Esophagus muscularis mucosa (tissue), 4 donors: Measurements from ENCODE around the gene LRRC4B. TPM values are rescaled to one million over a fixed set of nuclear protein-coding genes. Genes with fewer than 3 reads are reported as not detected.

Source experiments
- DNase-seq: peaks from one replicate; pipeline ENCODE4 v3.0.0-alpha.2; 2017; ENCODE audit errors: extremely low spot score
- H3K27ac ChIP-seq, 4 donors: fragments of 200-600 bp; sonication (generic); replicated peaks in 1 of 4; 1 replicate in 3 of 4; 2 replicates in 1 of 4; pipeline ENCODE4 v1.5.1; 2016 to 2019; ENCODE audit warnings: mild to moderate bottlenecking in 1 of 4
- H3K27me3 ChIP-seq, 4 donors: fragments of 200-600 bp; sonication (generic); one replicate each; pipeline versions ENCODE4 v1.5.1 to v1.6.0; 2016 to 2019
- H3K36me3 ChIP-seq, 4 donors: fragments of 200-600 bp; sonication (generic); one replicate each; pipeline ENCODE4 v1.5.1; 2016 to 2019
- H3K4me1 ChIP-seq, 4 donors: fragments of 200-600 bp; sonication (generic); one replicate each; pipeline ENCODE4 v1.5.1; 2016 to 2019
- H3K4me3 ChIP-seq, 4 donors: fragments of 200-600 bp; sonication (generic); 1 replicate in 2 of 4; 2 replicates in 2 of 4; pipeline ENCODE4 v1.5.1; 2016 to 2019; ENCODE audit warnings: mild to moderate bottlenecking in 4 of 4, moderate library complexity in 1 of 4
- H3K9me3 ChIP-seq, 4 donors: fragments of 200-600 bp; sonication (generic); 1 replicate in 3 of 4; 2 replicates in 1 of 4; pipeline ENCODE4 v1.5.1; 2016 to 2019
- CTCF ChIP-seq, 3 experiments: fragments of 200-600 bp in 2 of 3; fragments of 450-650 bp in 1 of 3; sonication (generic) in 2 of 3; IDR thresholded peaks; one replicate each; pipeline ENCODE4 v1.5.1; 2017 to 2019; ENCODE audit warnings: antibody characterized with exemption in 3 of 3, mild to moderate bottlenecking in 2 of 3, moderate library complexity in 1 of 3
- EP300 ChIP-seq: sonication (generic); formaldehyde crosslinking; IDR thresholded peaks from one replicate; pipeline ENCODE4 v1.6.1; 2017; ENCODE audit warnings: antibody characterized with exemption
- POLR2A ChIP-seq: fragments of 450-650 bp; IDR thresholded peaks from one replicate; pipeline ENCODE4 v1.6.1; 2017; ENCODE audit warnings: antibody characterized with exemption, moderate library complexity, mild to moderate bottlenecking, low read depth
- POLR2AphosphoS5 ChIP-seq, 2 donors: sonication (generic); formaldehyde crosslinking; IDR thresholded peaks; one replicate each; pipeline ENCODE4 v1.6.1; 2017; ENCODE audit warnings: antibody characterized with exemption in 2 of 2
- WGBS: methylation state at CpG from one replicate; pipeline ENCODE4 v1.1.5; 2018; 5-methylcytosine and 5-hydroxymethylcytosine counted together
- intact Hi-C: fragments of 100-400 bp; cut with DNase I; formaldehyde crosslinking; loops from one replicate; pipeline ENCODE4 v1.15.1; 2023
- total RNA-seq, 4 donors: library from RNA; depleted of rRNA; stranded (reverse); fragments of >200 nt; gene quantifications; one replicate each; pipeline versions ENCODE4 v1.1.0 to v1.2.1, GENCODE V29; 2016

Gene LRRC4B
- total RNA-seq, 4 donors from 2014 or later, result 3.7 to 12.5 (median 6.7) TPM

- H3K4me3 ChIP-seq, result no peak overlapping the region
- peaks cover 17 to 25% (median 22%) of the 10 kb centered on the region in 4 donors for H3K4me1 ChIP-seq
- WGBS, result 58% methylated on average over 9 of the region's 12 CpGs
- no peak overlapping the region for H3K27ac ChIP-seq
- peaks cover 0 to 31% (median 0%) of the 10 kb centered on the region in 4 donors for H3K27me3 ChIP-seq
- no peaks in the 10 kb centered on the region for H3K9me3 ChIP-seq
- peaks cover 0 to 12% (median 0%) of the 10 kb centered on the region in 4 donors for H3K36me3 ChIP-seq
- peak; percentile 79 for DNase-seq
- TF ChIP-seq EP300 (no peak), CTCF (IDR thresholded peaks at IDR 0.05) (no peak), POLR2AphosphoS5 (IDR thresholded peaks at IDR 0.05) (no peak), POLR2A (no peak)
- intact Hi-C loops, result no loop called here
These were observed 55.1 kb downstream of the LRRC4B start for GRCh38 chr19:50512999-50513745.

- Histone ChIP-seq H3K9me3 (no peaks in the 10 kb centered on the region), H3K4me1 (peaks cover 17 to 25% (median 22%) of the 10 kb centered on the region in 4 donors), H3K27ac (peak overlapping the region in 2 of 4 donors; percentile 75 to 81), H3K27me3 (peaks cover 0 to 29% (median 0%) of the 10 kb centered on the region in 4 donors), H3K4me3 (peak overlapping the region in 2 of 4 donors; percentile 65 to 79), H3K36me3 (peaks cover 0 to 6% (median 0%) of the 10 kb centered on the region in 4 donors)
- 89% methylated on average over 25 of the region's 36 CpGs for WGBS
- intact Hi-C loops, result no loop called here
- TF ChIP-seq POLR2AphosphoS5 (IDR thresholded peaks at IDR 0.05) (no peak), EP300 (no peak), CTCF (IDR thresholded peaks at IDR 0.05) (no peak), POLR2A (no peak)
- peak; percentile 86 for DNase-seq
These were observed 55.9 kb downstream of the LRRC4B start for GRCh38 chr19:50512112-50512998.

- H3K4me3 ChIP-seq, result peak within 1 kb of the TSS; percentile 65 to 87 (median 72)
- intact Hi-C loops, result no loop called here
- TF ChIP-seq POLR2A, result peak; percentile 67
- TF ChIP-seq CTCF (IDR thresholded peaks at IDR 0.05), result peak in 2 of 3 experiments; percentile 6 to 35
- TF ChIP-seq EP300, result no peak
- TF ChIP-seq POLR2AphosphoS5 (IDR thresholded peaks at IDR 0.05), result peak; percentile 90 to 95
- peak within 1 kb of the TSS; percentile 75 to 81 (median 77) for H3K27ac ChIP-seq
- H3K27me3 ChIP-seq, result peaks cover 0 to 21% (median 0%) of the 10 kb centered on the region in 4 donors
- H3K36me3 ChIP-seq, result peaks cover 0 to 11% (median 2%) of the 10 kb centered on the region in 4 donors
- 2% methylated on average over 39 of the region's 69 CpGs for WGBS
- no peaks in the 10 kb centered on the region for H3K9me3 ChIP-seq
- H3K4me1 ChIP-seq, result peaks cover 17 to 25% (median 22%) of the 10 kb centered on the region in 4 donors
- DNase-seq, result peak; percentile 100
These were observed 57.0 kb downstream of the LRRC4B start, which contains the start of gene JOSD2 for GRCh38 chr19:50511069-50511822. Gene JOSD2 (minus strand): TSS chr19:50511191. CDS start chr19:50510431, 760 bp downstream.

- H3K4me1 ChIP-seq, result peaks cover 17 to 25% (median 22%) of the 10 kb centered on the region in 4 donors
- H3K27ac ChIP-seq, result peak overlapping the region; percentile 75 to 81 (median 77)
- no peaks in the 10 kb centered on the region for H3K9me3 ChIP-seq
- H3K4me3 ChIP-seq, result peak overlapping the region; percentile 65 to 87 (median 72)
- peaks cover 0 to 15% (median 0%) of the 10 kb centered on the region in 4 donors for H3K27me3 ChIP-seq
- intact Hi-C loops, result no loop called here
- WGBS, result 5% methylated on average over 7 of the region's 10 CpGs
- H3K36me3 ChIP-seq, result peaks cover 0 to 16% (median 7%) of the 10 kb centered on the region in 4 donors
- TF ChIP-seq EP300 (no peak), CTCF (IDR thresholded peaks at IDR 0.05) (no peak), POLR2AphosphoS5 (IDR thresholded peaks at IDR 0.05) (no peak)
- peak; percentile 79 for DNase-seq
These were observed 57.6 kb downstream of the LRRC4B start for GRCh38 chr19:50510700-50511068.
